Transverse colon (tissue), 4 donors: ENCODE data around the gene PTH1R.

Experiments used
- POLR2A ChIP-seq: fragments of 450-650 bp; IDR thresholded peaks from one replicate; pipeline ENCODE4 v1.6.1; 2016; ENCODE audit warnings: antibody characterized with exemption, mild to moderate bottlenecking, moderate library complexity
- POLR2AphosphoS5 ChIP-seq, 3 donors: sonication (generic); formaldehyde crosslinking; IDR thresholded peaks; one replicate each; pipeline ENCODE4 v1.6.1; 2016; ENCODE audit warnings: antibody characterized with exemption in 3 of 3
- TF ChIP-seq, protein P1 (sequence below), 5 experiments: fragments of 200-600 bp in 3 of 5; fragments of 450-650 bp in 2 of 5; sonication (generic) in 3 of 5; IDR thresholded peaks; 1 replicate in 2 of 5; 2 replicates in 3 of 5; pipeline ENCODE4 v1.5.1; 2016 to 2017; ENCODE audit warnings: antibody characterized with exemption in 5 of 5, inconsistent platforms in 3 of 5, mild to moderate bottlenecking in 2 of 5, moderate library complexity in 1 of 5

DNA sequence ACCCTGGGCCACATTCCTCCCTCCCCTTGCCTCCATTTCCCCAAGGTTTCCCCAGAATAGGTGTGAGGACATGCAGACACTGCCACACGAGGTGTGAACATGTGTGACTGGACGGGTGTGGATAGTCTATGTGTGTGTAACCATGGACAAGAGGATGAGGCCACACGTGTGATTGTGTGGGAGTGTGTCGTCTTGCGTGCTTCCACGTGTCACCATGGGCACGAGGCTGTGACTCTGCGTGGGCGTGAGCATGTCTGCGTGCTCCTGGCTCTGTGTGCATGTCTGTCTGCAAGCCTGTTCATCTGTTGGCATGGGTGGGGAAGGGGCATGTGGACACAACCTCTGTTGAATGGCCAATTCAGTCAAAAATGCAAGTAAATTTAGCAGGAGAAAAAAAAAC, 8.1 kb upstream of the PTH1R start:
- TF ChIP-seq, protein P1, sequence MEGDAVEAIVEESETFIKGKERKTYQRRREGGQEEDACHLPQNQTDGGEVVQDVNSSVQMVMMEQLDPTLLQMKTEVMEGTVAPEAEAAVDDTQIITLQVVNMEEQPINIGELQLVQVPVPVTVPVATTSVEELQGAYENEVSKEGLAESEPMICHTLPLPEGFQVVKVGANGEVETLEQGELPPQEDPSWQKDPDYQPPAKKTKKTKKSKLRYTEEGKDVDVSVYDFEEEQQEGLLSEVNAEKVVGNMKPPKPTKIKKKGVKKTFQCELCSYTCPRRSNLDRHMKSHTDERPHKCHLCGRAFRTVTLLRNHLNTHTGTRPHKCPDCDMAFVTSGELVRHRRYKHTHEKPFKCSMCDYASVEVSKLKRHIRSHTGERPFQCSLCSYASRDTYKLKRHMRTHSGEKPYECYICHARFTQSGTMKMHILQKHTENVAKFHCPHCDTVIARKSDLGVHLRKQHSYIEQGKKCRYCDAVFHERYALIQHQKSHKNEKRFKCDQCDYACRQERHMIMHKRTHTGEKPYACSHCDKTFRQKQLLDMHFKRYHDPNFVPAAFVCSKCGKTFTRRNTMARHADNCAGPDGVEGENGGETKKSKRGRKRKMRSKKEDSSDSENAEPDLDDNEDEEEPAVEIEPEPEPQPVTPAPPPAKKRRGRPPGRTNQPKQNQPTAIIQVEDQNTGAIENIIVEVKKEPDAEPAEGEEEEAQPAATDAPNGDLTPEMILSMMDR (IDR thresholded peaks at IDR 0.05) = no peak
- TF ChIP-seq POLR2A (no peak), POLR2AphosphoS5 (IDR thresholded peaks at IDR 0.05) (no peak)
